Activated CD8-positive, alpha-beta T cell treated with anti-CD3 and anti-CD28 coated beads for 36 hours (primary cell): ENCODE data around the gene SYNC. TPM values are rescaled to one million over a fixed set of nuclear protein-coding genes. Genes with fewer than 3 reads are reported as not detected.
A peak's percentile ranks its signal among the peaks of the same experiment; 100 is the strongest.
"Not testable (repeated sequence)": the region's sequence is repeated elsewhere in the genome, so short reads cannot be mapped to it uniquely, and the experiment has no call there.

Experiments
- ATAC-seq: fragments of 200-7000 bp; cut with Tn5 transposase; one replicate; pipeline ENCODE4 v1.10.0; 2021; ENCODE audit warnings: mild to moderate bottlenecking, moderate library complexity
- CTCF ChIA-PET: fragments of 350-600 bp; sonication (Branson Sonifier 250); formaldehyde crosslinking; loops from one replicate; lab custom pipeline; 2021; ENCODE audit warnings: antibody characterized with exemption; lab: Charles Lee
- POLR2A ChIA-PET: fragments of 350-600 bp; sonication (Branson Sonifier 250); formaldehyde crosslinking; loops from one replicate; lab custom pipeline; 2021; ENCODE audit warnings: antibody characterized with exemption; lab: Charles Lee
- DNase-seq: peaks from one replicate; pipeline ENCODE4 v3.0.0-alpha.2; 2020
- H3K27ac Mint-ChIP-seq: one replicate; pipeline ENCODE4 v1.8.0; 2021; ENCODE audit warnings: mild to moderate bottlenecking, mixed read lengths
- H3K27me3 Mint-ChIP-seq: one replicate; pipeline ENCODE4 v1.8.0; 2021; ENCODE audit warnings: mixed read lengths
- H3K36me3 Mint-ChIP-seq: one replicate; pipeline ENCODE4 v1.8.0; 2021; ENCODE audit warnings: low read depth, mixed read lengths
- H3K4me1 Mint-ChIP-seq: one replicate; pipeline ENCODE4 v1.8.0; 2021; ENCODE audit warnings: low read depth, mixed read lengths
- H3K4me3 Mint-ChIP-seq: one replicate; pipeline ENCODE4 v1.8.0; 2021; ENCODE audit warnings: mild to moderate bottlenecking, moderate library complexity, mixed read lengths
- H3K9me3 Mint-ChIP-seq: one replicate; pipeline ENCODE4 v1.8.0; 2021; ENCODE audit warnings: mixed read lengths
- CTCF ChIP-seq: fragments of 200-600 bp; IDR thresholded peaks from one replicate; pipeline ENCODE4 v1.8.0; 2022; ENCODE audit warnings: antibody characterized with exemption, mild to moderate bottlenecking
- intact Hi-C: fragments of 100-400 bp; cut with micrococcal nuclease; formaldehyde crosslinking; loops from one replicate; pipeline ENCODE4 v1.10.0; 2022
- total RNA-seq, 2 experiments: library from RNA; stranded (reverse); gene quantifications; one replicate each; pipeline ENCODE4 v1.2.3, GENCODE V29; 2021

The SYNC gene
- total RNA-seq, 2 experiments from 2014 or later, result not detected

GRCh38 chr1:32681509-32681908 lies 21.1 kb downstream of the SYNC start:
- intact Hi-C loops, result no loop called here
- no peak for TF ChIP-seq CTCF
- H3K9me3 Mint-ChIP-seq, result no peaks in the 10 kb centered on the region

GRCh38 chr1:32680642-32681041 lies 21.9 kb downstream of the SYNC start:
- no peak for DNase-seq
- Mint-ChIP-seq H3K4me3 (no peak overlapping the region), H3K36me3 (peaks cover 44% of the 10 kb centered on the region), H3K4me1 (peaks cover 14% of the 10 kb centered on the region), H3K9me3 (no peaks in the 10 kb centered on the region), H3K27ac (no peak overlapping the region), H3K27me3 (no peaks in the 10 kb centered on the region)
- intact Hi-C loops, result no loop called here
- CTCF ChIA-PET, result no interaction called here
- no peak for ATAC-seq
- POLR2A ChIA-PET, result no interaction called here
- no peak for TF ChIP-seq CTCF

More at GRCh38 chr1:32681509-32681908, 21.1 kb downstream of the SYNC start:
- ChIA-PET CTCF (no interaction called here), POLR2A (no interaction called here)
- H3K4me3 Mint-ChIP-seq, result no peak overlapping the region
- no peaks in the 10 kb centered on the region for H3K27me3 Mint-ChIP-seq
- peak overlapping the region; percentile 36 for H3K27ac Mint-ChIP-seq
- peaks cover 14% of the 10 kb centered on the region for H3K4me1 Mint-ChIP-seq
- DNase-seq, result no peak
- no peak for ATAC-seq
- peaks cover 49% of the 10 kb centered on the region for H3K36me3 Mint-ChIP-seq

GRCh38 chr1:32679993-32680392 lies 22.6 kb downstream of the SYNC start:
- H3K27me3 Mint-ChIP-seq, DNase-seq, ATAC-seq, H3K9me3 Mint-ChIP-seq, POLR2A ChIA-PET, H3K4me3 Mint-ChIP-seq, intact Hi-C loops: not testable (repeated sequence)
- Mint-ChIP-seq H3K36me3 (peaks cover 43% of the 10 kb centered on the region), H3K4me1 (peaks cover 14% of the 10 kb centered on the region), H3K27ac (peak overlapping the region; percentile 49)
- CTCF ChIA-PET, result interaction anchor here (1.6 kb wide), 1 partner anchor 92 kb away, joined by 4 read pairs; no protein-coding TSS in a partner anchor

GRCh38 chr1:32676945-32677344 lies 25.6 kb downstream of the SYNC start:
- H3K4me3 Mint-ChIP-seq, result no peak overlapping the region

GRCh38 chr1:32668716-32669115 lies 33.9 kb downstream of the SYNC start:
- DNase-seq, POLR2A ChIA-PET, H3K4me3 Mint-ChIP-seq, H3K27me3 Mint-ChIP-seq, intact Hi-C loops, H3K9me3 Mint-ChIP-seq, H3K27ac Mint-ChIP-seq, ATAC-seq, CTCF ChIA-PET: not testable (repeated sequence)
- H3K36me3 Mint-ChIP-seq, result peaks cover 53% of the 10 kb centered on the region
- H3K4me1 Mint-ChIP-seq, result peaks cover 12% of the 10 kb centered on the region

More at GRCh38 chr1:32676945-32677344, 25.6 kb downstream of the SYNC start:
- peaks cover 49% of the 10 kb centered on the region for H3K36me3 Mint-ChIP-seq
- POLR2A ChIA-PET, result interaction anchor here (0.8 to 1.1 kb wide), 2 partner anchors 17 to 22 kb away, joined by 3 to 5 read pairs; no protein-coding TSS in a partner anchor
- TF ChIP-seq CTCF, result no peak
- no peaks in the 10 kb centered on the region for H3K27me3 Mint-ChIP-seq
- no peak for ATAC-seq
- peaks cover 5% of the 10 kb centered on the region for H3K4me1 Mint-ChIP-seq
- CTCF ChIA-PET, result interaction anchor here (2.4 kb wide), 1 partner anchor 35 kb away, joined by 8 read pairs; no protein-coding TSS in a partner anchor
- intact Hi-C loops, result no loop called here
- no peak for DNase-seq
- H3K27ac Mint-ChIP-seq, result no peak overlapping the region
- H3K9me3 Mint-ChIP-seq, result no peaks in the 10 kb centered on the region

- Mint-ChIP-seq H3K9me3 (no peaks in the 10 kb centered on the region), H3K27me3 (no peaks in the 10 kb centered on the region), H3K4me3 (no peak overlapping the region), H3K36me3 (peaks cover 45% of the 10 kb centered on the region), H3K27ac (peak overlapping the region; percentile 13), H3K4me1 (peaks cover 12% of the 10 kb centered on the region)
- ChIA-PET CTCF (no interaction called here), POLR2A (no interaction called here)
- intact Hi-C loops, result no loop called here
- ATAC-seq, result no peak
- TF ChIP-seq CTCF, result no peak
- DNase-seq, result no peak
Measured at GRCh38 chr1:32666901-32667566, 35.5 kb downstream of the SYNC start.
